Stimulated activated naive CD8-positive, alpha-beta T cell treated with anti-CD3 and anti-CD28 coated beads, Interleukin-15, amount 100 ng/mL, for 72 hours (primary cell): Measurements from ENCODE around the gene HIP1.

Experiments
- ATAC-seq: fragments of 150-1000 bp; cut with Tn5 transposase; 2 replicates; pipeline ENCODE4 v1.10.0; 2021; ENCODE audit warnings: mild to moderate bottlenecking, moderate library complexity
- DNase-seq, 2 donors: peaks; one replicate each; pipeline ENCODE4 v3.0.0; 2021 to 2022
- H3K27ac Mint-ChIP-seq, 2 donors: one replicate each; pipeline ENCODE4 v1.8.0; 2022; ENCODE audit warnings: mild to moderate bottlenecking in 2 of 2, mixed read lengths in 2 of 2, moderate library complexity in 2 of 2
- H3K27me3 Mint-ChIP-seq: one replicate; pipeline ENCODE4 v1.8.0; 2022; ENCODE audit warnings: mixed read lengths
- H3K4me1 Mint-ChIP-seq: one replicate; pipeline ENCODE4 v1.8.0; 2022; ENCODE audit warnings: mild to moderate bottlenecking, mixed read lengths
- H3K4me3 Mint-ChIP-seq, 2 donors: one replicate each; pipeline ENCODE4 v1.8.0; 2022; ENCODE audit warnings: mild to moderate bottlenecking in 2 of 2, mixed read lengths in 2 of 2, moderate library complexity in 1 of 2
- H3K9me3 Mint-ChIP-seq, 2 donors: one replicate each; pipeline ENCODE4 v1.8.0; 2022; ENCODE audit warnings: mixed read lengths in 2 of 2

Gene HIP1

DNA sequence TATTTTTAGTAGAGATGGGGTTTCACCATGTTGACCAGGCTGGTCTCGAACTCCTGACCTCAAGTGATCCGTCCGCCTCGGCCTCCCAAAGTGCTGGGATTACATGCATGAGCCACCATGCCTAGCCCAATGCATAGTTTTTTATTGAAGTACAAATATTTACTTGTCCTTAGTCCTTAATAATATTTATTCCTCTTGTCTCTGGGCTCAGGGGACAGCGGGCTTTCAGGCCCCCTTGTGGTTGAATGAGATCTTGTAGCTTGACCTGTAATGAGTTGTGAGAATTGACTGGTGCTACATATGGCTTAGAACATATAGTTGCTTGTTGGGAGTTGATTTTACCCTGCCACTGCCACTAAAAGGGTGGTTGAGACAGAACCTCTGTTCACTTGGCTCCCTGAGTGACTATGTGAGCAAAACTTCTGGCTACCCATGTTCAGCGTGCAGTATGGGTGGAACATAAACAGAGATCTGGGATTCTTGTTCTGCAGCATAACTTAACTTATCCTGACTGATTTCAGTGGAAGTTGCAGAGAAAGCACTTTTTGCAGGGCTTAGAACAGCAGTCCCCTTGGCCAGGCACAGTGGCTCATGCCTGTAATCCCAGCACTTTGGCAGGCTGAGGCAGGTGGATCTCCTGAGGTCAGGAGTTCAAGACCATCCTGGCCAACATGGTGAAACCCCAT, 18.4 kb upstream of the HIP1 start:
- no peaks in the 10 kb centered on the region for H3K4me1 Mint-ChIP-seq
- no peaks in the 10 kb centered on the region for H3K9me3 Mint-ChIP-seq
- no peaks in the 10 kb centered on the region for H3K27me3 Mint-ChIP-seq
- no peak overlapping the region for H3K4me3 Mint-ChIP-seq
- H3K27ac Mint-ChIP-seq: no peak overlapping the region
- DNase-seq (no peak), ATAC-seq (peak; percentile 49)

DNA sequence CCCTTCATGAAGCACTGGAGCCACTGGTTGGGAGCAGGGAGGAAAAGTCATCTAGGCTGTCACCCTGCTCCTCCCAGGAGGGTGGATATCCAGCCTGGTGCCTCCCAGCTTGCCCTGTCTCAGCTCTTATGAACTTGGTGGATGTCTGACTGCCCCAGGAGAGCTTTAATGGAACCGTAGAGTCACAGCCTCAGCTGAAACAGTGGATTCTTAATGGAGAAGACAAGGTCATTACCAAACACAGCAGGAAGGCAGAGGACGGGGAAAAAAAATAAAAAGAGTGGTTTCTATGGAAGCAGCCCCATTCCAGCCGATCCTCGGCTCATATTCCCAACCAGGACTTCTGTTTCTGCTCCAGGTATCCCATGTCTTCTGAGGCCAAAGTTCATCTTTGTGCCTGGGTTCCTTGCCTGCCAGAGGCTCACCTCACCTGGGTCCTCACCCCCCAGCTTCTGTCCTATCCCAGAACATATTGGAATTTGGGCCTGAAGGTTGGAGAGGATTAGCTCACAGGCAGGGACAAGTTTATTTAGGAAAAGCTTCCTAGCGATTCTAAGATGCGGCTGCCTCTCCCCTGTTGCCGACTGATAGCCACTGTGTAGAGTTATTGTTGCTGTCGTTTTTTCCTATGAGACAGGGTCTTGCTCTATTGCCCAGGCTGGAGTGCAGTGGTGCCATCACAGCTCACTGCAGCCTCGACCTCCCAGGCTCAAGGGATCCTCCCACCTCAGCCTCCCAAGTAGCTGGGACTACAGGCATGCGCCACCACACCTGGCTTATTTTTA, 17.7 kb upstream of the HIP1 start:
- Mint-ChIP-seq H3K27me3 (no peaks in the 10 kb centered on the region), H3K9me3 (no peaks in the 10 kb centered on the region), H3K27ac (no peak overlapping the region), H3K4me1 (no peaks in the 10 kb centered on the region), H3K4me3 (no peak overlapping the region)
- DNase-seq: no peak
- ATAC-seq: no peak

DNA sequence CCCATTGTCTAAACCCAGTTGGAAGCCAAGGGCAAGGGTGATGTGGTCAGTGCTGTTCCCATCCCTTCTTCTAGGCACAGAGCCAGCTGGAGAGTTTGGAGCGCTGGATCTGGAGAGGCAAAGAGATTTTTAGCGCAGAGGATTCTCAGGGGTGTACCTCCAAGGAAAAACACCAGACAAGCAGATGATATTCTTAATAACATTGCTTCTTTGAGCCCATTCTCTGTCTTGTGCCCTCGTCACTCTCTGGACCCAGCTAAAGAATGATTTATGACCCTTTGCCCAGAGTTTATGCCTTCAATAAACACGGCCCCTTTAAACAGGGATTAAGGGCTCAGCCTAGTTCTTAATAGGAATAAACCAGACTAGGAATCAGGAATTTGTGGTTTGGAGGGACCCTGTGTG, 4.7 kb upstream of the HIP1 start:
- DNase-seq (no peak), ATAC-seq (no peak)
- Mint-ChIP-seq H3K4me3 (no peak overlapping the region), H3K9me3 (no peaks in the 10 kb centered on the region), H3K27me3 (peaks cover 14% of the 10 kb centered on the region), H3K27ac (peak overlapping the region in 1 of 2 donors; percentile 21), H3K4me1 (peaks cover 20% of the 10 kb centered on the region)

DNA sequence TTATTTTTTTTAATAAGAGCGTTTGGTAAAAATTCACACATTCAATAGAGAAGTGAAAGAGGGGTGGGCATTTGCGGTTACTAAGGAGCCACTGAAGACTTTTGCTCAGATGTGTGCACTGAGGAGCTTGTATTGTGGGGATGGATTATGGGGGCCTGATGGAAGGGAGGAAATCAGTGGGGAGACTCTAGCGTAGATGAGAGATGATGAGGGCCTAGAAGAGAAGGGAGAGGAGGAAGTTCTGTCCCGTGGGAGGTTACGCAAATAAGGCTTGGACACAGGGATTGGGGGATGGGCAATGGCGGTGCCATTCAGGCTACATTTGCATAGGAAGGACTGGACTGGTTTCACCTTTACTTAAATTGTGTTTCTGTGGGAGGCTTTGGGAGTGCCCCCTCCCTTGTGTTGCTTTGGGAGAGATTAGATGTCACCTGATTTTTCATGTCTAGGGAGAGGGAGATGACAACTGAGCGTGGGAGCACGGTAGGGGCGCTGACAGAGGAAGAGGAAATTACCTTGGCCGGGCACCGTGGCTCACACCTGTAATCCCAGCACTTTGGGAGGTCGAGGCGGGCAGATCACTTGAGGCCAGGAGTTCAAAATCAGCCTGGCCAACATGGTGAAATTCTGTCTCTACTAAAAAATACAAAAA, 2.2 kb upstream of the HIP1 start:
- ATAC-seq (no peak), DNase-seq (no peak)
- Mint-ChIP-seq H3K27ac (no peak overlapping the region), H3K9me3 (no peaks in the 10 kb centered on the region), H3K4me1 (peaks cover 34% of the 10 kb centered on the region), H3K27me3 (peaks cover 33% of the 10 kb centered on the region), H3K4me3 (no peak overlapping the region)

DNA sequence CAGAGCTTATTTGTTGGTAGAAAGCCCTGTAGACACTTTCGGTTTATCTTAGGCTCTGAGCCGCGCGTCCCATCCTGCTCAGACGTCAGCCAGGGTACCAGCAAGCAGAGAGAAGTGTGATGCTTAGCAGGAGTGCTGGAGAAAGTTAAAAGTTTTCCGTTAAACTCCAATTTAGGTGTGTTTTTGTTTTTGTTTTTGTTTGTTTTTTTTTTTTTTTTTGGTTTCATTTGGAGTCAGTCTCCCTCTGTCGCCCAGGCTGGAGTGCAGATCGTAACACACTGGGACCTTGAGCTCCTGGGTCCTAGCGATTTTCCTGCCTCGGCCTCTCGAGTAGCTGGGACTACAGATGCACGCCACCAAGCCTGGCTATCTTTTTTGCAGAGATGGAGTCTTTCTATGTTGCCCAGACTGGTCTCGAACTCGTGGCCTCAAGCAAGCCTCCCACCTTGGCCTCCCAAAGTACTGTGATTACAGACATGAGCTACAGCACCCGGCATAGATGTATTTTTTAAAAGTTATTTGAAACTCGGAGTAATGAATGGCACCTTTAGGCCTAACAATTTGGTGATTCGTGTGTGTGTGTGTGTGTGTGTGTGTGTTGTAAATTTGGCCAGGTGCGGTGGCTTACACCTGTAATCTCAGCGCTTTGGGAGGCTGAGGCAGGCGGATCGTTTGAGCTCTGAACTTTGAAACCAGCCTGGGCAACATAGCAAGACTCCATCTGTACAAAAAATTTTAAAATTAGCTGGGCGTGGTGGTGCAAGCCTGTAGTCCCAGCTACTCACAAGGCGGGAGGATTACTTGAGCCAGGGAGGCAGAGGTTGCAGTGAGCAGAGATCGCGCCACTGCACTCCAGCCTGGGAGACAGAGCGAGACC, 1.3 kb upstream of the HIP1 start:
- no peak for DNase-seq

DNA sequence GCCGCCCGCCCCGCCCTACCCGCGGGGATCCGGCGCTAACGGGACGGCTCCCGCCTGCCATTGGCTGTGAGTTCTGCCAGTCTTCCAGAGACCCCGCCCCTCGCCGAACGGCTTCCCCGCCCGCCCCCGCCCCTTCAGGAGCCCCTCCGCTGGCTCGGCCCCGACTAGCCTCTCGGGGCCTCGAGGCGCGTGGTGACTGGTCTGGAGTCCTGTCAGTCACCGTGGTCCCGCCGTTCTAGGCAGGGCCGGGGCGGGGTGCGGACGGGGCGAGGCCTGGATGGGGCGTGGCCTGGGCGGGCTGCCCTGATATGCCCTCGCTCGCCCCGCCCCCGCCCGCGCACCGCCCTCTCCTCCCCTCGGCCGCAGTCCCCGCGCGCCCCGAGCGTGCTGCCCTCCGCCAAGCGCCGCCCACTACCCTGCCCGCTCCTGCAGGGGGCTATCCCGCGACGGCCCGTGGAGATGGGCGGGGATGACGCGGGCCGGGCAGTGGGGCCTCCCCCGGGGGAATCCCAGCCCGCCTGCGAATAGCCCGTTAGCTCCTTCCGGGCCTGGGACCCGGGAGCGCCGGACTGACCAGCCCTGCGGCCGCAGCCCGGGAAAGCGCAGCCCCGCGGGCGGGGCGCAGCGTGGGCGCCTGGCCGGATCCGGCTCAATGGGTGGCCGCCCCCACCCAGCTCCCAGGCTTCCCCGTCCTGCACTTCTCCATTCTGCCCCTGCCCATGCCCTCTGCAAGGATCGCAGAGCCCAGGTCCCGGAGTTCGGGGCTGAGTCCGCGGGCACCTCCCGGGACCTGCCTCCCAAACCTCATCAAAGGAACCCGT, 444 bp upstream of the HIP1 start:
- Mint-ChIP-seq H3K27me3 (peaks cover 33% of the 10 kb centered on the region), H3K4me3 (peak overlapping the region; percentile 96 to 98), H3K4me1 (peaks cover 34% of the 10 kb centered on the region), H3K27ac (peak overlapping the region; percentile 83 to 95), H3K9me3 (no peaks in the 10 kb centered on the region)
- ATAC-seq (peak; percentile 96), DNase-seq (peak; percentile 99)

More for the DNA sequence above, 1.3 kb upstream of the HIP1 start:
- Mint-ChIP-seq H3K27me3 (peaks cover 33% of the 10 kb centered on the region), H3K27ac (peak overlapping the region; percentile 82 to 95), H3K9me3 (no peaks in the 10 kb centered on the region), H3K4me1 (peaks cover 34% of the 10 kb centered on the region), H3K4me3 (peak overlapping the region; percentile 96 to 97)
- no peak for ATAC-seq

DNA sequence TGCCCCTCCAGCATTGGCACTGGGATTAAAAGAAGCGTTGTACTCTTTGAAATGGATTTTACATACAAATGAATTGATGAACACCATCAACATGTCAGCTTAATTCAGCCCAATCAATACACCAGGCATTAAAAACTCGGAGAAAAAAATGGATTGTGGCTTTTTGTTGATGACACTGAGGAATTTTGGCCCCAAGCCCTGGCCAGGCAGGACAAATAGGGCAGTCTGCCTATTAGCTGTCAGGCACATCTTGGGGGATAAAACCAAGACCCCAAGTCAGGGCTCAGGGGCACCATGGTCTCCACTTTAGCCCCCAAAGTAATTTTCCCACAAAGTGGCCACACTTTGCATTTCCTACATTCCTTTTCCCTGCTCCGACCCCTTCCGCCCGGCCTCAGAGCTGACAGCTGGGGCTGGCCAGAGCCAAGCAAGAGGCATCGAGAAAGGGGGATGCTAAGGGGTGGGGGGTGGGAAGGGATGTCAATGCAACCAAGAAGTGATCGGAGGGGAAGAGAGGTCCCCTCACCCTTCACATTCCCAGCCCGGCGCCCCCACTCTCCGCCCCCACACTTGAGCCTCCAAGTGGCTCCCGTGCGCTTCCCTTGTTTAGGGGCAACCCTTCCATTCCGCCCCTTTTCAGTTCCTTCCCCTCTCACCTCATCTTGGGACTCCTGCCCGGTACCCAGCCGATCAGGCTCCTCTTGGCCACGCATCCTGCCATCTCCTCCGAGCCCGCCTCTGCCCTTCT, 711 bp downstream of the HIP1 start:
- Mint-ChIP-seq H3K27me3 (peaks cover 33% of the 10 kb centered on the region), H3K4me3 (peak overlapping the region; percentile 90 to 98), H3K4me1 (peaks cover 34% of the 10 kb centered on the region), H3K9me3 (no peaks in the 10 kb centered on the region), H3K27ac (peak overlapping the region; percentile 83 to 90)
- DNase-seq (no peak), ATAC-seq (no peak)

DNA sequence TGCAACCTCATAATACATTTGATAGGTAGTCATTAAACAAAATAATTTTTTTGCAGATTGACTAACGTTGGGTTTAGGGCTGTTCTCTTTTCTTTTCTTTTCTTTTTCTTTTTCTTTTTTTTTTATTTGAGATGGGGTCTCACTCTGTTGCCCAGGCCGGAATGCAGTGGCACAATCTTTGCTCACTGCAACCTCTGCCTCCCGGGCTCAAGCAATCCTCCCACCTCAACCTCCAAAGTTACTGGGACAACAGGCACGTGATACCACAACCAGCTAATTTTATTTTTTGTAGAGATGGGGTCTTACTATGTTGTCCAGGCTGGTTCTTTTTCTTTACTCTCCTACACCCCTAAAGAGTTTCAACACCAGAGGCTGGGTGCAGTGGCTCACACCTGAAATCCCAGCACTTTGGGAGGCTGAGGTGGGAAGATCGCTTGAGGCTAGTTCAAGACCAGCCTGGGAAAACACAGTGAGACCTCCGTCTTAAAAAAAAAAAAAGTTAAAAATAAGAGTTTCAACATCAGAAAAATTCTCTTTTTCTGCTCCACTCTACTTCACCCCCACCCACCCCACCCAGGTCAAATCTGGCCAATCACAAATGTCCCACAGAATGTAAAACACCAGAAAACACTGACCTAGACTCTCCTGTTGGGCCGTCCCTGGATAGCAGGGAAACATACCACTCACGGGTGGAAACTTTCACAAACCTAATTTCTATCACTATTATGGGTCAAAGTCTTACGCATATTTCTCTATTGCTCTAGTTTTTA, 3.0 kb downstream of the HIP1 start:
- peaks cover 28% of the 10 kb centered on the region for H3K27me3 Mint-ChIP-seq
- H3K9me3 Mint-ChIP-seq: no peaks in the 10 kb centered on the region
- no peak for DNase-seq
- no peak overlapping the region for H3K27ac Mint-ChIP-seq
- peaks cover 28% of the 10 kb centered on the region for H3K4me1 Mint-ChIP-seq
- ATAC-seq: no peak
- no peak overlapping the region for H3K4me3 Mint-ChIP-seq

DNA sequence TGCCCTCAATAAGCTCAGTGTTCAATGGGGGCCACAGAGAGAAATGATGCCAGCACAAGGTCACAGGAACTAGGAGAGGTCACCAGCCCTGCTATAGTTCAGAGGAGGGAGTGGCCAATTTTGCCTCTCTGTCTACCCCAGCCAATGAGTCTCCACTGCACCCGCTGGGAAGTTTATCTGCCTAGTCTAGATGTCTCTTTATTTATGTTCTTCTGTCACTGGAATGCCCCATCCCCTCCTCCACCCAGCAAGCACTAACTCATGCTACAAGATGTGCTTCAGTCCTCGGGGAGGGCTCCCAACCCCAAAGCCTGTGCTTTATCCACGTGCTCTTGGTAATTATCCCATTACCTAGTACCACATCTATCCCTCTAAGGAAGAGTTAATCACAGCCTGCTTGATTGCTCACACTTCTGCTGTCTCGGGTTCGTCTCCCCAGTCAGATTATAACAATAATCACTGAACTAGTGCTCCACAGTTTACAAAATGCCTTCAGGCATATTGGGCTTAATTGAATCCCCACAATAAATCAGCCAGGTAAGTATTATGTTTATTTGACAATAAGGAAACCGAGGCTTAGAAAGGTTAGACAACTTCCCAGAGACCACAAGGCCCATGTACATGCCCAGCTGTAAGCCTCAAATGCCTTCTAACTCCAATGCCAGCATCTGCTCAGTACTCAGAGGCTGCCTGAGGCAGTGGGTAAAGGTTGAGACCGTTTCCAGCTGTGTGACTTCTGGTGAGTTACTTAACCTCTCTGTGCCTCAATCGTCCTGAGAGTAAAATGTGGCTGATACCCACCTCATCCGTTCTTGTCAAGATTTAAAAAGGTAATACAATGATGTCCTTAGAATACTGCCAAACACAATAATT, 3.9 kb downstream of the HIP1 start:
- Mint-ChIP-seq H3K27me3 (peaks cover 25% of the 10 kb centered on the region), H3K4me3 (no peak overlapping the region), H3K4me1 (peaks cover 27% of the 10 kb centered on the region), H3K27ac (no peak overlapping the region), H3K9me3 (no peaks in the 10 kb centered on the region)
- no peak for ATAC-seq
- no peak for DNase-seq

DNA sequence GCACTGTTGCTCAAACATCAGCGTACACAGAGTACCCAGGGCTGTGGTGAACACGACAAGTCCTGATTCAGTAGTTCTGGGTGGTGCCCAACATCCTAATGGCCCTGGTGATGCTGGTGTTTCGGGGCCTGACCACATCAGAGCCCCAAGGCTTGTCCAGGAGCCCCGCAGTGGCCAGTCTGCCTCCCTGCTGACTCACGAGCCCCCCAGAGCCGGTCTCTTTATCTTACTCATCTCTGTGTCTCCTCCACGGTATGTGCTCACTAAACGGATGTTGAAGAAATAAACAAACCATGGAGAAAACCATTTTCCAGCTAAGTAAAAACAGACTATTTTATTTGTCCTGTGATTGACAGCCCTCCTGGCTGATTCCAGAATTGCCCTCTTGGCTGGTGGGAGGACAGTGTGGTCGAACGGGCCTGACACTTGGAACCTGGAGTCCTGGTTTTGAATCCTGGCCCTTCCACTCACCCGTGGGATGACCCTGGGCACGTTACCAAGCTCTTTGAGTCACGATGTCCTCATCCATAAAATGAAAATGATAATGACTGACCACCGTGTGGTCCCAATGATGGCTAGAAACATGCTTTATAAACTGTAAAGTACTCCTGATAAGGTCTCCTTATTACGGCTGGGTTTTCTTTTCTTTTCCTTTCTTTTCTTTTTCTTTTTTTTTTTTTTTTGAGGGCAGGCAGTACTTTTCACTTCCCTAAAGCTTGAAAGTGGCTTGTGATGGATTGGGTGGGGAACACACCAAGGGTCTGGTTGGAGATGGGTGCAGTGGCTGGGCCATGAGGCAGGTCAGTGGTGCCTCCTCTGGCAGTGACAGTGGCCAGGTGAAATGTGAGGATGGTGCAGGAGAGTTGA, 5.7 kb downstream of the HIP1 start:
- Mint-ChIP-seq H3K27ac (no peak overlapping the region), H3K4me3 (no peak overlapping the region), H3K9me3 (no peaks in the 10 kb centered on the region), H3K4me1 (peaks cover 30% of the 10 kb centered on the region), H3K27me3 (peaks cover 15% of the 10 kb centered on the region)
- ATAC-seq: no peak
- no peak for DNase-seq

DNA sequence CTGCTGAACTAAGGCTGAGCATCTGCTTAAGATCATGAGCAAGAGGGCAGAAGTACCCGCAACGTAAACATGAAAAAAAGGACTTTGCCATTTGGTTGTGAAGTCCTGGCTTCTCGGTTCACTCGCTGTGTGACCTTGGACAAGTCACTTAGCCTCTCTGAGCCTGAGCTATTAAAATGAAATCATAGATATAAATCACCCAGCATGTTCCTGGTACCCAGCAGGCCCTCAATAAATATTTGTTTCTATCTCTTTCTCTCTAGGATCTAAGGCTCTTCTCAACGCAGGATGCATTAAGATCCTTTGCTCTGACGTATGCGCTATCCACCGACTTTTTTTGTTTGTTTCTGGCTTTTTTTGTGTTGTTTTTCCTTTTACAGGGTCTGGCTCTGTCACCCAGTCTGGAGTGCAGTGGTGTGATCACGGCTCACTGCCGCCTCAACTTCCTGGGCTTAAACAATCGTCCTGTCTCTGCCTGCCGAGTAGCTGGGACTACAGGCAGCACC, 6.7 kb downstream of the HIP1 start:
- ATAC-seq (no peak), DNase-seq (no peak)
- H3K27ac Mint-ChIP-seq: no peak overlapping the region
- no peak overlapping the region for H3K4me3 Mint-ChIP-seq
- no peaks in the 10 kb centered on the region for H3K9me3 Mint-ChIP-seq
- peaks cover 6% of the 10 kb centered on the region for H3K27me3 Mint-ChIP-seq
- peaks cover 31% of the 10 kb centered on the region for H3K4me1 Mint-ChIP-seq

DNA sequence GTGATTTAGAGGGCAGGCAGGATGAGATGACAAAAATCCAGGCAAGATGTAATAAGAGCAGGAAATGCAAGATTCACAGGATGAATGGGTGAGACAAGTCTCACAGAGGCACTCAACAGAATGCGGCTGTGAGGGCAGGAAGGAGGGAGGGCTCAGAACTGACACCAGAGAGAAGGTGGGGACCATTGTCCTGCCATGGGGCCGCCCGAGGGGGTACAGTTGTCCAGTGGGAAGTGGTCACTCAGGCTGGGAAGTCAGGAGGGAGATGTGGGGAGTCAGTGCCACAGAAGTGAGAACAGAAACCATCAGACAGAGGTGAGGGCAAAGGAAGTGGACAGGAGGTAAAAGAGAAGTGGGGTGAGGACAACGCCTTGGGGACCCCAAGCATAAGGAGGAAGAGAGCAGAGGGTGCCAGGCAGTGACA, 8.9 kb downstream of the HIP1 start:
- Mint-ChIP-seq H3K4me1 (peaks cover 26% of the 10 kb centered on the region), H3K4me3 (no peak overlapping the region), H3K27me3 (no peaks in the 10 kb centered on the region), H3K9me3 (no peaks in the 10 kb centered on the region), H3K27ac (peak overlapping the region in 1 of 2 donors; percentile 48)
- DNase-seq: no peak
- ATAC-seq: no peak
